Measurements from ENCODE around the gene BRSK1.
"Not testable (repeated sequence)": the region's sequence is repeated elsewhere in the genome, so short reads cannot be mapped to it uniquely, and the experiment has no call there.

Gene BRSK1

DNA sequence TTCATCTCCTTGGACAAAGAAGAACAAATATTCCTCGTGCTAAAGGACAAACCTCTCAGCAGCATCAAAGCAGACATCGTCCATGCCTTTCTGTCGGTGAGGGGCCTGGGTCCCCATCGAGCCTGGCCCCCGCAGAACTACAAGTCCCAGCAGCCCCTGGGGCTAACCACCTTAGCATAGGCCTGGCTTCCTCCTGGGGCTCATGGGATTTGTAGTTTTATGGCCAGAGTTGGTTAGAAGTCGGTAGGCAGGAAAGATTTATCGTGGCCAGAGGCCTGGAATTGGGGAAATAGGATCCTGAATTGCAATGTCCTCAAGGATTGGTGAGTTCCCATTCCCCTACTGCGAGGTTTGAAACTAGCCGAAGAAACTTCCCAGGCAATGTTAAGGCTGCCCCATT is 21.7 kb downstream of the BRSK1 start:
- peak; percentile 67 for DNase-seq

DNA sequence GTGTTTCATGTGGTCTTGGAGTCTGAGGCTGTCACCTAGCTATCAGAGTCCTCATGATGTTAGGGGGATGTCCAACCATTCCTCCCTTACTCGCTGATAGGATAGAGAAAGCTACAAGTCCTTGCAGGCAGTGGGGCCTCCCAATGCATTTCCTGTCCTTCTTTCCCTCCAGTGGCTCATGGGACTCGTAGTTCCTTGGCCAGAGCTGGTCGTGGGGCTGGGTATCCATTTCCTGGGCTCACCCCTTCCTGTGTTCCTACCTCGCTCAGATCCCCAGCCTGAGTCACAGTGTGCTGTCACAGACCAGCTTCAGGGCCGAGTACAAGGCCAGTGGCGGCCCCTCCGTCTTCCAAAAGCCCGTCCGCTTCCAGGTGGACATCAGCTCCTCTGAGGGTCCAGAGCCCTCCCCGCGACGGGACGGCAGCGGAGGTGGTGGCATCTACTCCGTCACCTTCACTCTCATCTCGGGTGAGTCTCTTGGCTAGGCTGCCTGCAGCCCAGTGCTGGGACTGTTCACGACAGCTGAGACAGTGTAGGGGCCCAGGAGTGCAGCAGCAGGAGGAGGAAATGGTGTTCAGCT is 22.3 kb downstream of the BRSK1 start:
- DNase-seq = no peak

DNA sequence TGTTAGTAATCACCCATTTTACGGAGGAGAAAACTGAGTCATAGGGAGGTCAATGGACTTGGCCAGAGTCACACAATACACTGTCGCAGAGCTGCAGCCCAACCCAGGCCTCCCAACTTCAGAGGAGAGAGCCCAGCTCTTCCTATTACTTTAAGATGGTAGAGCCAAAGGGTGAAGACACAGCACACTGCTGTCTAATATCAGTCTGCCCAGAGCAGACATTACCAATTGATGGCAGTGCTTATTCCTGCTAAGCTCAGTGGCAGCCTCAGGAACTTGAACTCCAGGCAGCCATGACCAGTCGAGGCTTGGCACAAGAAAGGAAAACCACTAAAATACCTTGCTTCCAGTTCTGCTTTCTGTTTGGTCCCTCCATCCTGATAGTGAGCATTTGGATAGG is 22.9 kb downstream of the BRSK1 start:
- no peak for DNase-seq

DNA sequence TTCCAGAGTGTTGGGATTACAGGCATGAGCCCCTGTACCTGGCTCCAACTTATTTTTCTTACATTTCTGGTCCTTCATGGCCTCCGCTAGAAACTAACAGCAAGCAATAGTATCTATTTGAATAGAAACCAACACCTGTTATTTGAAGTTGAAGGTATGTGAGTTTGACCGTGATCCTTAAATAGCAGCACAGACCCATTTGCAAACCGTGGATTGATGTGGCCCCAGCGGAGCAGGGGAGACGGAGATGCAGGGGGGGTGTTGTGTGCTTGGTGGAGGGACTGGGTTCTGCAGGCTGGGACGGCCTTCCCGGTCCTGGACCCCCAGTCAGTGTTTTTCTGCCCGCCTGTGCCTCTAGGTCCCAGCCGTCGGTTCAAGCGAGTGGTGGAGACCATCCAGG is 24.5 kb downstream of the BRSK1 start:
- DNase-seq = no peak

DNA sequence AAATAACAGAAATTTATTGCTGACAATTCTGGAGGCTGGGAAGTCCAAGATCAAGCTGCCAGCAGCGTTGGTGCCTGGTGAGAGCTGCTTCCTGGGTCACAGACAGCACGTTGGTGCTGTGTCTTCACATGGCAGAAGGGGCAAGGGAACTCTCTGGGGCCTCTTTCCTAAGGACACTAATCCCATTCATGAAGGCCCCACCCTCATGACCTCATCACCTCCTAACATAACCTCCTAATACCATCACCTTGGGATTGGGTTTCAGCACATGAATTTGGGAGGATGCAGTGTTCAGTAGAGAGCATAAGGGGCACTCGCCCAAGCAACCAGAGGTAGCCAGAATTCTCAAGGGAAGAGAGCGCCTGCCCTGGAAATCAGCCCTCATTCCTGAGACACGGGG is 25.7 kb downstream of the BRSK1 start:
- DNase-seq = no peak

DNA sequence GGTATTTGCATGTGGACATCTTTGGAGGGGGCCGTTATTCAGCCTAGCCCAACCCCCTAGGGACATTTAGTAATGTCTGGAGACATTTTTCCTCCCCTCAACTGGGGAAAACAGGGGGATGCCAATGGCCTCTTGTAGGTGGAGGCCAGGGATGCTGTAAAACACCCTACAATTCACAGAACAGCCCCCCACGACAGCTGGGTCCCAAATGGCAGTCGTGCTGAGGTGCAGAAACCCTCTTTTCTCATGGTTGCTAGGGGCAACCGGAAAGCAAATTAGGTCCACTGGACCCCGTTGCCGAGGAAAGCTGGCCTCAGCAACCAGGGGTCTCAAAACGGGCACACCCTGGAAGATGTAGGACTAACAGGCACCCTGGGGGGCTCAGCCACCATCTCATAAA is 26.7 kb downstream of the BRSK1 start:
- DNase-seq = no peak

DNA sequence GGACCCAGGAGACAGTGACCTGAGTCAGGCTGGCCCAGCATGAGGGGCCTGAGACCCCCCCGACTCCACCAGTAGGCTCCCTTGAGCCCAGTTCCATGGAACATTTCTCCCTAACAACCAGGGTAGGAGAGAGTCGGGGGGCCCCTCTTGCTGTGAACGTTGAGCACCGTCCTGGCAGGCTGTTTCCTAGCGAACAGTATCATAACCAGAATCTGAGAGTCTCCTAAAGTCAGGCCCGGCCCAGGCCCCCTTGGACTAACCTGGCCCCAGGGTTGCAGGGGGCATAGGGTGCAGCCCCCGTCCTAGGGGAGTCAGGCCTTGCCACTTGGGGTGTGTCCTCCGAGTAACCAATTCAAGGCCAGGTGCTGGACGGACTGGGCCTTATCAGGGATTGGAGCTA is 27.6 kb downstream of the BRSK1 start:
- no peak for DNase-seq

DNA sequence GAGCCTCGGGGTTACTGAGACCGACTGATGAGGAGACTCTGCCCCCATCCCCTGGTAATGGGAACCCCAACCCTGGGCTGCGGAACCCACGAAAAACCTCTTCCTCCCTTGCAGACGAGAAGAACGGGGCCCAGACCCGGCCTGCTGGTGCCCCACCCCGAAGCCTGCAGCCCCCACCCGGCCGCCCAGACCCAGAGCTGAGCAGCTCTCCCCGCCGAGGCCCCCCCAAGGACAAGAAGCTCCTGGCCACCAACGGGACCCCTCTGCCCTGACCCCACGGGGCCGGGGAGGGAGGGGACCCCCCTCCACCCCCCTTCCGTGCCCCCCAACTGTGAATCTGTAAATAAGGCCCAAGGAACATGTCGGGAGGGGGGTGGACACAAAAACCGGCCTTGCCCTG is 28.0 kb downstream of the BRSK1 start:
- no peak for DNase-seq

DNA sequence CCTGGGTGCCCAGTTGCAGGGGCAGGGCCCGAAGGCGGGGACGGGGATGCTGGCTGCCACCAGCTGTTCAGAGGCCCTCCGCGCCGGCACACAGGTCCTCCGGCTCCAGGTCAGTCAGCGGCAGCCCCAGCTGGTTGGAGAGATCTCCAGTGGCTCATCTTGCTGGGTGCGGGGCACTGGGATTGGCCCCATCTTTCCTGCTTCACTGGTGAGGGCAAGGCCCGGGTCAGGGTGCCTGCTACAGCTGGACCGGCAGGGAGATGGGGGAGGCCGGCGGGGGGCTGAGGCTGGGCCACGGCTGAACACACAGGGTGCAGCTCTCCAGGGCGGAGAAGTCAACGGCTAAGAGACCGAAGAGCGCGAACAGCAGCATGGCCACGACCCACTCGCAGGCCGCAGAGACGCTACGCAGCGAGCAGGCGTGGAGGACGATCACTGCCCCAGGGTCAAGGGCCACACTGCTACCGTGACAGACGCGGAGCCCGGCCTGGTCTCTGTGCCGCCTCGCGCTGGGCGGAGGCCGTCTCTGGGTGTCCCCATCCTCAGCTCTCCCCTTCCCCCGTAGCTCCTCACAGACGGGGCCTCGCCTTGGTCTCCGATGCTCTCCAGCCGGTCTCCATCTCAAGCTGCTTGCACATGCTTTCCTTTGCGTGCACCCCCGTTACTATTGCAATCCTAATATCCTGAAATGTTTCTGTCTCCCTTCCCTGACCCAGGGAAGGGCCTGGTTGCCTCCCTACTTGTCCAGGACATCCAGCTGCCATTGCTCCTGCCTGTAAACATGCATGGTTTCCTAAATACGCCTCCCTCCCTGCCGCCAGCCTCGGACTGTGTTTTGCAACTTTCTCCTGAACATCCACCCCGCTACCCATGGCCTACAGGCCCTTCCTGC is 29.1 kb downstream of the BRSK1 start:
- no peak for DNase-seq

DNA sequence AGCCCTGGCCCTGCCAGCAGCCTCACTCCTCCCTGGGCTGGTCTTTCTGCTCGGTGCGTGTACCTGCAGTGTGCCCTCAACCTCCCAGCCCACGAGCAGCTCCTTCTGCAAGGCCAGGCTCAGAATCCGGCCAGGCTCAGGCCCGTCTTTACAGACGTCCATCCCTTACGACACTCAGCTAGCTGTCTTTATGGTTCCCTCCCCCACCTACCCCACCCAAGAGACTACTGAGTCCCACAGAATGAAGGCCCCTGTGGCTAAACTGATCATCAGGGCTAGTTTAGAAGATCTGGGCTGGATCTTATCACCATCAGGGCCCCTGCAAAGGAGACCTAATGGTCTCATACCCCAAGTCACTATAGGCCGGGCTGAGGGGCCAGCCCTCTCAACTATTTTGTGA is 30.6 kb downstream of the BRSK1 start:
- DNase-seq = no peak

DNA sequence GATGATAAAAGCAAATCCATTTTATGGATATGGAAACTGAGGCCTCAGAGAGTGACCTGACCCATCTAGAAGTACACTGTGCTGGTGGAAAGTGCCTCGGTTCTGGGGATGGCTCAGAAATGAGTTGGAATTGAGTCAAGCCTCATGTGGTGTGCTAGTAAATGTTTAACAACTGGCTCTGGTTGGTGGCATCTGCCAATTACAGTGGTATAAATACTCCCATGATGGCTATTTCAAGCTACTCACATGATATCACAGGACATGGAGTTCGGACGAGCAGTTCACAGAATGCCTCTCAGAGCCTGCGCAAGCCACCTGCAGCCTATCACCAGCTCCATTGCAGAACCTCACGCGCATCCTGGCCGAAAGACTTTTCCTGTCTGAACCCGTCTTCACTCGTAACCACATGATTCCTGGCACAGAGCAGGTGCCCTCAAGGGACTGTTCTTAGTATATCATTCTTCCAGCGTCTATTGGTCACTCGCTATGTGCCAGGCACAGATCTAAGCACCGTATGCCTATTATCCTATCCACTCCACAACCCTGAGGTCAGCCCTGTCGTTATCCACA is 32.2 kb downstream of the BRSK1 start:
- no peak for DNase-seq

DNA sequence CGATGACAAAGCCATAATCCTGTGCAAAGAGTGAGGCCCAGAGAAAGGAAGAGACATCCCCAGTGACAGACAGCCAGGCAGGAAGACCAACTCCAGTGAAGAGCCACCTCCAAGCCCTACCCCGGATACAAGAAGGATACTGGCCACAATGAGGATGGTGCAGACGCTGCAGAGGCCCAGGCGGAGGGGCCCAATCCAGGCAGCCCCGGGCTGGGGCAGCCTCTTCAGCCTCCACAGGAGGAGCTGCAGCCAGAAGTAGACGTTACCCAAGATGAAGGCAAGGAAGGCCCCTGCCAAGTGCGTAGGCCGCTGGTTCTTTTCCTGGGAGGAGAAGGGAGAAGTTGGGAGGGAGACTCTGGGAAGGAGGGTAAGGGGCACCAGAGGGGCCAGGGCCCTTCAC is 32.8 kb downstream of the BRSK1 start:
- DNase-seq = no peak

DNA sequence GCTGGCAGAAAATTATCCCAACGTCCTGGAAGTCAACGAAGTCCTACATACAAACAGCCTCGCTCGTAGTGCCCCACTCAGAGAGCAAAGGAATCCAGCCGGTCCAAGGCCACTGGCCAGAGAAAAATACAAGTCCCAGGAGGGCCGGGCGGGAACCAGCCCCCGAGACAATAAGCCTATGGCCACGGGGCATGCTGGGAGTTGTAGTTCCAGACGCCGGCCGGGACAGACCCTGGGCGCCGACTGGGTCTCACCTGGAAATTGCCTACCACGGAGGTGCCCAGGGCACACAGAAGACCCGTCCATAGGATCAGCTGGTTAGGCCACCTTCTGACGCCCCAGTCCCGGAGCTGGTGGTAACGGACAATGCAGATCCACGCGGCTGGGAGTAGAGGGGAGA is 36.0 kb downstream of the BRSK1 start:
- DNase-seq = no peak

DNA sequence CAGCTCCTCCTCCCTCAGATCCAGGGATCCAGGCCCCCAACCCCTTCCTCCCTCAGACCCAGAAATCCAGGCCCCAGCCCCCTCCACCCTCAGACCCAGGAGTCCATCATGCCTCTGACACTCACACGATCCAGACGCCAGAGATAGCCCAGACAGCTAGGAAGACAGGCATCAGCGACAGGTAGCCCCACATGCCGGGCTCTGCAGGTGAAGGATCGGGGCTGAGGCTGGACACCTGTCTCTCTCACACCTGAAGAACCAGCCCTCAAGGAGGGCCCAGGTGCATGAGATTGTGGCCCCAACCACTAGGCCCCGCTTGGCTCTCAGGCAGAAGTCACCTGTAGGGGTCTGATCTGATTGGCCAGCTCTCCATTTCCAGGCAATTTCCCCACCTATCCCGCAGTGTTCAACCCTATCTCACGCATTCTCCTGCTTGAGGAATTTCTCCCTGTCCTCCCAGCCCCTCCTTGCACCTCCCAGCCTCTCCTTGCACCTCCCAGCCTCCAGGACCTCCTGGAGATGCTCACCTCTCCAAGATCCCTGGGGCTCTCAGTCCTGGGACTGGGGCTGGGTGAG is 37.1 kb downstream of the BRSK1 start:
- no peak for DNase-seq

DNA sequence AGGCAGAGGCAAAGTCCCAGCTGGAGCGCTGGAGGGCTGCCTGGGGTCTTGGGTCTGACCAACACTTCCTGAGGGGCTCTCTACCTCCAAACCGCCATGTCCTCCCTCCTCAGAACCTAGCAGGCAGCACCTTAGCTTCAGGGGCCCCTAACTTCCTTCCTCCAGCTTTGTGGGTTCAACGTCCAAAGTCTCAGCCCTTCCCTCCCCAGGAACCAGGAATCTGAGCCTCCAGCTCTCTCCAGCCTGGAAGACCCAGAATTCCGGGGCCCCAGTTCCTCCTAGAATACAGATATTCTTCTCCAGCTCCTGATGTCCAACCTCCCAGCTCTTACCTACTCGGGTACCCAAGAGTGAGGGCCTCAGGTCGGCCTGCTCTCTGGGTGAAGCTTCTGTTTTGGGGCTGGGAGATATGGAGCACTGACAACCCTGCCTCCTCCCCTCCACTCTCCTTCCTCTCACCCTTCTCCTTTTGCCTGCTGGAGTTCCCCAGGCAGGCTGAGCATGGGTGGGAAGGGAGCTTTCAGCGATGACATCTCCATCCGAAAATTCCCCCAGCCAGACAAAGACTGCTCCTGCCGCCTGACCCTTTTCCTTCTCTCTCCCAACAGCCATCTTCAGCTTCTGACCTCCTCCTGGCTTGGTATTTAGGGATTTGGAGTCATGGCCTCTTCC is 37.8 kb downstream of the BRSK1 start:
- no peak for DNase-seq

DNA sequence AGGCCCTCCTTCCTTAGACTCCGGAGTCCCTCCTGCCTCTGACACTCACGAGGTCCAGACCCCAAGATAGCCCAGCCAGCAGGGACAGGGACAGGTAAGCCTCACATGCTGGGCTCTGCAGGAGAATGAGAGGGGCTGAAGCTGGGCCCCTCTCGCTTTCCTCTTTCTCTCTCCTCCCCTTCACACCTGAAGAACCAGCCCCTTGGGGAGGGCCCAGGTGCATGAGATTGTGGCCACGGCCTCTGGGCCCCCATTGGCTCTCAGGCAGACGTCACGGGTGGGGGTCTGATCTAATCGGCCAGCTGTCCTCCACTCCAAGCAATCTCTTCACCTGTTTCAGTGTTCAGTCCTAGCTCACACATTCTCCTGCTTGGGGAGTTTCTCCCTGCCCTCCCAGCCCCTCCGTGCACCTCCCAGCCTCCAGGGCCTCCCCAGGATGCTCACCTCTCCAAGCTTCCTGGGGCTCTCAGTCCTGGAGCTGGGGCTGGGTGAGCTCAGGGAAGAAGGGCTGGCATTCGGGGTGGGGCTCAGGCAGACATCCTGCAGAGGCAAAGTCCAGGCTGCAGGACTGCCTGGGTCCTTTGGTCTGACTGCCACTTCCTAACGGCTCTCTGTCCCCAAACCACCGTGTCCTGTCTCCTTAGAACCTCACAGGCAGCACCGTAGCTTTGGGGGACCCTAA is 38.5 kb downstream of the BRSK1 start:
- no peak for DNase-seq

DNA sequence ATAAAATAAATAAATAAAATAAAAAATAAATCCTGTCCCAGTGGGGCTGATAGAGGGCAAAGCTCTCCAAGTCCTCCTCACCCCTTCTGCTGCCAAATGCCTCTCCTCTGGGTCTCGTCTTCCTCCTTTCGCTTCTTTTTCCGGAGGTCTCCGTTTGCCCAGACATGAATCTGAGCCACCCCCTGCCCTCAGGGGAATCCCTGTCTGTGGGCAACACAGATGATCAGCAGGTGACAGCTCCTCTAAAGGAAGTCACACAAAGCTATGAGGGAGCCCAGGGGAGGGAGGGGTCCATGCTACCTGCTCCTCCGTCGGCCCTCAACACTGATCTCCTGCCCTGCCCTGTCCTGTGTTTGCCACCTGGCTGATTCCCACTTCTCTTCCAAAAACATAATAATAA is 40.9 kb downstream of the BRSK1 start:
- DNase-seq = no peak

DNA sequence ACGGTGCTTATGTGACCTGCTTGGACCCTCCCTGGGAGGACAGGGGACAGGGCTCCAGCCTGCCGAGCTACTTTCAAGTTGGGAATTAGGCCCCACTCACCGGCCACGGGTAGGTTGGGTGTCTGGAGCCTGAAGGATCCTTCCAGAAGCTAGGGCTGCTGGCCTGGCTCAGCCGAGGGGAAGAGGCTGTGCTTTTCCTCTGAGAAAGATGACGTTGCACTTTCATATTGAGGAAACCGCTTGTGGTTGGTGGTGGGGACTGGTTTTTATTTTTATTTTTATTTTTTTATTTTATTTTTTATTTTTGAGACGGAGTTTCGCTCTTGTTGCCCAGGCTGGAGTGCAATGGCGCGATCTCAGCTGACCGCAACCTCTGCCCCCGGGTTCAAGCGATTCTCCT is 41.4 kb downstream of the BRSK1 start, which contains the start of gene TMEM150B:
TSS of gene TMEM150B (minus strand) at position 170 of the 400 bp plus-strand sequence. CDS start 4,305 bp downstream, outside the sequence.
- no peak for DNase-seq

DNA sequence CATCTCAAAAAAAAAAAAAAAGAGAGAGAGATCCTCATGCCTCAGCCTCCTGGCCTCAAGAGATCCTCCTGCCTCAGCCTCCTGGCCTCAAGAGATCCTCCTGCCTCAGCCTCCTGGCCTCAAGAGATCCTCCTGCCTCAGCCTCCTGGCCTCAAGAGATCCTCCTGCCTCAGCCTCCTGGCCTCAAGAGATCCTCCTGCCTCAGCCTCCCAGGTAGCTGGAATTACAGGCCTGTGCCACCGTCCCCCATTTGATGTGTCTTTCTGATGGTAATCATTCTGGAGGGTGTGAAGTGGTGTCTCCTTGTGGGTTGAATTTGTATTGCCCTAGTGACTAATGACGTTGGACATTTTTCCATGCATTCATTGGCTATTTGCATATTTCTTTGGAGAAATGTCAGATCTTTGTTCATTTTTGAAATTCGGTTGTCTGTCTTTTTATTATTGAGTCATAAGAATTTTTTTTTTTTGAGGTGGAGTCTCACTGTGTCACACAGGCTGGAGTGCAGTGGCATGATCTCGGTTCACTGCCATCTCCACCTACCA is 45.0 kb downstream of the BRSK1 start:
- DNase-seq = peak; percentile 44

DNA sequence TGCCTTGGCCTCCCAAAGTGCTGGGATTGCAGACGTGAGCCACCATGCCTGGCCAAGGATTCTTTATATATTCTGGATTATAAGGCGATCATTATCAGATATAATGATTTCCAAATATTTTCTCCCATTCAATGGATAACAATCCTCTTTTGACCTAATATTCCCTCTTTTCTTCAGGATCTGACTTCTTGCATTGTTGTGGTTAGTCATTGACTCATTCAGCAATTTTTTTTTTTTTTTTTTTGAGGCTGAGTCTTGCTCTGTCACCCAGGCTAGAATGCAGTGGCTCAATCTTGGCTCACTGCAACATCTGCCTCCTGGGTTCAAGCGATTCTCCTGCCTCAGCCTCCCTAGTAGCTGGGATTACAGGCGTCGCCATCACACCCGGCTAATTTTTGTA is 46.0 kb downstream of the BRSK1 start:
- not testable (repeated sequence) for DNase-seq

DNA sequence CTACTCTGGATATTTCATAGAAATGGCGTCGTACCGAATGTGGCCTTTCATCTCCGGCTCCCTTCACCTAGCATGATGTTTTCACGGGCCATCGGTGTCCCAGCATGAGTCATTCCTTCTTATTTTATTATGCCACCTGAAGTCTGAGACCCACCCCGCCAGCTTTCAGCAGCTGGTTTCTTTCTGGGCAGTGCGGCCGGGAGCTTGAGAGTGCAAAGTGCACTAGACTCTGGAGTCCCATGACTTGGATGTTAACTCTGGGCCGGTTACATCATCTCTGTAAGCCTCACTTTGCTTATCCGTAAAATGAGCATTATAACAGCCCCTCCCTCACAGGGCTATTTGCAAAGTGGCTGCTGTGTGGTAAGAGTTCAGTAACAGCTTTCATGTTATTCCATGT is 50.1 kb downstream of the BRSK1 start:
- DNase-seq = no peak

DNA sequence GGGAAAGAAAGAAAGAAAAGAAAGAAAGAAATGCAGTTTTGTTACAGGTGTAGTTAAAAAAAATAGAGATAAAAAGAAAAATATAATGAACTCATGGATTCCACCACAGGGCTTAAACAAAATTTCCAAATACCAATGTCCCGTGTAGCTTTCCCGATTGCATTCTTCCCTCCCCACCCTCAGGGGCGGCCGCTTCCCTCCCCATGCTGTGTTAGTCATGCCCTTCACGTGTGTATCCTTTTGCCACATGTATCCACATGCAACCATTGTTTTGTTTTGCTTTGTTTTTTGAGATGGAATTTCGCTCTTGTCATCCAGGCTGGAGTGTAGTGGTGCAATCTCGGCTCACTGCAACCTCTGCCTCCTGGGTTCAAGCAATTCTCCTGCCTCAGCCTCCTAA is 52.3 kb downstream of the BRSK1 start:
- no peak for DNase-seq
